ENCODE results near the gene MDH2.
"Not testable (repeated sequence)": the region's sequence is repeated elsewhere in the genome, so short reads cannot be mapped to it uniquely, and the experiment has no call there.

Gene MDH2

GRCh38 chr7:76057813-76058145, 9.9 kb downstream of the MDH2 start:
- H2AFZ ChIP-seq (ENCODE audit: low read length, unreplicated experiment): no peak overlapping the region
- peaks cover 18% of the 10 kb centered on the region for H3K4me1 ChIP-seq (ENCODE audit: control insufficient read depth, insufficient read depth, low read length, unreplicated experiment)
- peaks cover 38% of the 10 kb centered on the region for H3K79me2 ChIP-seq (ENCODE audit: control insufficient read depth, insufficient read depth, low read length, unreplicated experiment)
- no peak overlapping the region for H3K27ac ChIP-seq (ENCODE audit: low read depth, low read length)
- H3K4me3 ChIP-seq (ENCODE audit: low read depth, low read length): no peak overlapping the region
- H3K27me3 ChIP-seq (ENCODE audit: insufficient read depth, low read length): no peaks in the 10 kb centered on the region
- peaks cover 2% of the 10 kb centered on the region; the same call in 1 of the 2 replicates for H3K36me3 ChIP-seq (ENCODE audit: insufficient read depth, low read length)

DNA sequence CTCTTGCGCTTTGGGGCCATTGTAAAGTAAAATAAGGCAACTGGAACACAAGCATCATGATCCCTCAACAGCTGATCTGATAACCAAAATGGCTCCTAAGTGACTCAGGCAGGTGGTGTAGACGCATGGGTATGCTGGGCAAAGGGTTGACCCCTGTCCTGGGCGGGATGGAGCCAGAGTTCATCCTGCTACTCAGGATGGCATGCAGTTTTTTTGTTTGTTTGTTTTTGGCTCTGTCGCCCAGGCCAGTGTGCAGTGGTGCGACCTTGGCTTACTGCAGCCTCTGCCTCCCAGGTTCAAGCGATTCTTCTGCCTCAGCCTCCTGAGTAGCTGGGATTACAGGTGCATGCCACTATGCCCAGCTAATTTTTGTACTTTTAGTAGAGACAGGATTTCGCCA, 10.8 kb downstream of the MDH2 start:
- not testable (repeated sequence) for H3K4me3 ChIP-seq (ENCODE audit: low read depth, low read length); H3K27me3 ChIP-seq (ENCODE audit: insufficient read depth, low read length); H3K36me3 ChIP-seq (ENCODE audit: insufficient read depth, low read length); H2AFZ ChIP-seq (ENCODE audit: low read length, unreplicated experiment); H3K27ac ChIP-seq (ENCODE audit: low read depth, low read length)
- H3K79me2 ChIP-seq (ENCODE audit: control insufficient read depth, insufficient read depth, low read length, unreplicated experiment): peaks cover 30% of the 10 kb centered on the region
- peaks cover 13% of the 10 kb centered on the region for H3K4me1 ChIP-seq (ENCODE audit: control insufficient read depth, insufficient read depth, low read length, unreplicated experiment)

DNA sequence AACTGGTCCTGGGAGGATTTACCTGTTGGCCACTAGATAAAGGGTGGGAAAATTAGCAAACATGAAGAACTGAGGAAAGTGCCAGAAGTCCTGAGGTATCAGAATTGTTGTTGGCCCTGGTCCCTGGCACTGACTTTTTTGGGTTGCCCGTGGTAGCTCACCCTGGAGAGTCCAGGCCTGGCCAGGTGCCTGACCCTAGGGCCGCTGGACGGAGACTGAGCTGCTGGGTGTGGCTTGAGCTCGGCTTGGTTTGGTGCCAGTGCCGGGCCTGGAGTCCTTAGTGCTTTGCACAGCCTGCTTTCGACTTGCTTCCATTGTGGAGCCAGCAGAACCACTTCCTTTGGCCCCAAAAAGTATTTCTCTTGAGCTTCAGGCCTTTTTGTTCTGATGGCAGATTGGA, 12.9 kb downstream of the MDH2 start:
- H3K27ac ChIP-seq (ENCODE audit: low read depth, low read length): no peak overlapping the region
- H3K4me1 ChIP-seq (ENCODE audit: control insufficient read depth, insufficient read depth, low read length, unreplicated experiment): no peaks in the 10 kb centered on the region
- H3K79me2 ChIP-seq (ENCODE audit: control insufficient read depth, insufficient read depth, low read length, unreplicated experiment): peaks cover 15% of the 10 kb centered on the region
- H3K36me3 ChIP-seq (ENCODE audit: insufficient read depth, low read length): peaks cover 2% of the 10 kb centered on the region; the same call in 1 of the 2 replicates
- no peaks in the 10 kb centered on the region for H3K27me3 ChIP-seq (ENCODE audit: insufficient read depth, low read length)
- H2AFZ ChIP-seq (ENCODE audit: low read length, unreplicated experiment): no peak overlapping the region
- H3K4me3 ChIP-seq (ENCODE audit: low read depth, low read length): no peak overlapping the region

DNA sequence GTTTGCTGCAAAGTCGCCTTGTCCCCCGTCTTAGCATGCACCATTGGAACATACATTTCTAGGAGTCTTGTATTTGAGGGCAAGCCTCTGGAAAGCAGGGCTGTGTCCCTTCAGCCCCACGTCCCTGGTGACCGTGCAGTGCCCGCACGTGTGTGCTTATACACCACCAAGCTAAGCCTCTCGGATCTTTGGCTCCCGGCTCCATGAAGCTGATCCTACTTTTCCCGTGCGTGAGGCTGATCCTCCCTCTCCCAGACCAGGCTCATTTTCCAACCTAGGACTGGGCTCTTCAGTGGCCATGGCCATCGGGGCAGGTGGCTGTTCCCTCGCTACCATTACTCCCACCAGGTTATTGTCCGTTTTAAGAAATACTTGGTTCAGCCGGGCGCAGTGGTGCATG, 14.3 kb downstream of the MDH2 start:
- Histone ChIP-seq H3K4me1 (ENCODE audit: control insufficient read depth, insufficient read depth, low read length, unreplicated experiment) (peaks cover 5% of the 10 kb centered on the region), H3K4me3 (ENCODE audit: low read depth, low read length) (no peak overlapping the region), H3K36me3 (ENCODE audit: insufficient read depth, low read length) (peaks cover 2% of the 10 kb centered on the region; the same call in 1 of the 2 replicates), H3K27me3 (ENCODE audit: insufficient read depth, low read length) (no peaks in the 10 kb centered on the region), H3K27ac (ENCODE audit: low read depth, low read length) (no peak overlapping the region), H3K79me2 (ENCODE audit: control insufficient read depth, insufficient read depth, low read length, unreplicated experiment) (peaks cover 3% of the 10 kb centered on the region), H2AFZ (ENCODE audit: low read length, unreplicated experiment) (no peak overlapping the region)

DNA sequence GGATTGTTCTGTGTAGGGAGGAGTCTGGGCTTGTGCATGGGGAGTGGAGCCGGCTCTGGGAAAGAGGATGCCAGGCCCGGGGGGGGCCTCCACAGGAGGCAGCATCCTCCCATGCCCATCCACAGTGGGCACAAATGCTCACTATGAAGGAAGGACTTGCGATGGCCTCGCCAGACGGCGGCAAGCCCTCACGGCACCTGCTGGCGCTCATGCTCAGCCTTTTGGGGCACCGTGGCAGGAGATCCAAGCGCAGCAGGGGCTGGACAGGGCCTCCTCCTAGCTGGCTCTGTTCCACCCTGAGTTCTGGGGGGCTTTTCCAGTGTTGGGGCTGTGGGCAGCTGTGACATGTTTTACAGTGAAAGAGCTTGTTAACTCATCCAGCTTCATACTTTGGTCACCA, 15.2 kb downstream of the MDH2 start:
- Histone ChIP-seq H3K4me3 (ENCODE audit: low read depth, low read length) (no peak overlapping the region), H2AFZ (ENCODE audit: low read length, unreplicated experiment) (no peak overlapping the region), H3K79me2 (ENCODE audit: control insufficient read depth, insufficient read depth, low read length, unreplicated experiment) (no peaks in the 10 kb centered on the region), H3K4me1 (ENCODE audit: control insufficient read depth, insufficient read depth, low read length, unreplicated experiment) (peaks cover 11% of the 10 kb centered on the region), H3K27ac (ENCODE audit: low read depth, low read length) (no peak overlapping the region), H3K36me3 (ENCODE audit: insufficient read depth, low read length) (peaks cover 2% of the 10 kb centered on the region; the same call in 1 of the 2 replicates), H3K27me3 (ENCODE audit: insufficient read depth, low read length) (no peaks in the 10 kb centered on the region)

- no peak overlapping the region for H3K4me3 ChIP-seq (ENCODE audit: low read depth, low read length)
- no peaks in the 10 kb centered on the region for H3K27me3 ChIP-seq (ENCODE audit: insufficient read depth, low read length)
- no peak overlapping the region for H2AFZ ChIP-seq (ENCODE audit: low read length, unreplicated experiment)
- H3K27ac ChIP-seq (ENCODE audit: low read depth, low read length): no peak overlapping the region
- H3K79me2 ChIP-seq (ENCODE audit: control insufficient read depth, insufficient read depth, low read length, unreplicated experiment): no peaks in the 10 kb centered on the region
- H3K36me3 ChIP-seq (ENCODE audit: insufficient read depth, low read length): peaks cover 2% of the 10 kb centered on the region; the same call in 1 of the 2 replicates
- peaks cover 12% of the 10 kb centered on the region for H3K4me1 ChIP-seq (ENCODE audit: control insufficient read depth, insufficient read depth, low read length, unreplicated experiment)
These were observed 15.6 kb downstream of the MDH2 start for GRCh38 chr7:76063525-76063924.

- Histone ChIP-seq H2AFZ (ENCODE audit: low read length, unreplicated experiment) (no peak overlapping the region), H3K27ac (ENCODE audit: low read depth, low read length) (no peak overlapping the region), H3K4me3 (ENCODE audit: low read depth, low read length) (no peak overlapping the region), H3K4me1 (ENCODE audit: control insufficient read depth, insufficient read depth, low read length, unreplicated experiment) (peaks cover 19% of the 10 kb centered on the region), H3K27me3 (ENCODE audit: insufficient read depth, low read length) (no peaks in the 10 kb centered on the region), H3K36me3 (ENCODE audit: insufficient read depth, low read length) (peaks cover 2% of the 10 kb centered on the region; the same call in 1 of the 2 replicates), H3K79me2 (ENCODE audit: control insufficient read depth, insufficient read depth, low read length, unreplicated experiment) (no peaks in the 10 kb centered on the region)
These were observed 16.5 kb downstream of the MDH2 start for GRCh38 chr7:76064208-76064970.

- no peak overlapping the region for H2AFZ ChIP-seq (ENCODE audit: low read length, unreplicated experiment)
- peaks cover 19% of the 10 kb centered on the region for H3K4me1 ChIP-seq (ENCODE audit: control insufficient read depth, insufficient read depth, low read length, unreplicated experiment)
- peaks cover 2% of the 10 kb centered on the region; the same call in 1 of the 2 replicates for H3K36me3 ChIP-seq (ENCODE audit: insufficient read depth, low read length)
- no peaks in the 10 kb centered on the region for H3K79me2 ChIP-seq (ENCODE audit: control insufficient read depth, insufficient read depth, low read length, unreplicated experiment)
- H3K4me3 ChIP-seq (ENCODE audit: low read depth, low read length): no peak overlapping the region
- H3K27ac ChIP-seq (ENCODE audit: low read depth, low read length): no peak overlapping the region
- no peaks in the 10 kb centered on the region for H3K27me3 ChIP-seq (ENCODE audit: insufficient read depth, low read length)
These were observed 17.2 kb downstream of the MDH2 start for GRCh38 chr7:76065016-76065612.

- H3K79me2 ChIP-seq (ENCODE audit: control insufficient read depth, insufficient read depth, low read length, unreplicated experiment): no peaks in the 10 kb centered on the region
- peak overlapping the region; percentile 20; the same call in 1 of the 2 replicates for H3K27ac ChIP-seq (ENCODE audit: low read depth, low read length)
- H3K4me3 ChIP-seq (ENCODE audit: low read depth, low read length): no peak overlapping the region
- H3K27me3 ChIP-seq (ENCODE audit: insufficient read depth, low read length): no peaks in the 10 kb centered on the region
- H3K36me3 ChIP-seq (ENCODE audit: insufficient read depth, low read length): no peaks in the 10 kb centered on the region
- H2AFZ ChIP-seq (ENCODE audit: low read length, unreplicated experiment): no peak overlapping the region
- peaks cover 19% of the 10 kb centered on the region for H3K4me1 ChIP-seq (ENCODE audit: control insufficient read depth, insufficient read depth, low read length, unreplicated experiment)
These were observed 19.0 kb downstream of the MDH2 start for GRCh38 chr7:76066716-76067503.

GRCh38 chr7:76069238-76069638, 21.3 kb downstream of the MDH2 start:
- Histone ChIP-seq H3K27ac (ENCODE audit: low read depth, low read length) (0 out of 2 replicates have a peak overlapping the region, but pooled peaks have one; percentile 23), H3K79me2 (ENCODE audit: control insufficient read depth, insufficient read depth, low read length, unreplicated experiment) (no peaks in the 10 kb centered on the region), H2AFZ (ENCODE audit: low read length, unreplicated experiment) (no peak overlapping the region), H3K4me3 (ENCODE audit: low read depth, low read length) (no peak overlapping the region), H3K4me1 (ENCODE audit: control insufficient read depth, insufficient read depth, low read length, unreplicated experiment) (peaks cover 20% of the 10 kb centered on the region), H3K27me3 (ENCODE audit: insufficient read depth, low read length) (no peaks in the 10 kb centered on the region), H3K36me3 (ENCODE audit: insufficient read depth, low read length) (no peaks in the 10 kb centered on the region)

Data from ACC112 (cell line).